LHCN-M2 (cell line): Measurements from ENCODE around the gene MAP4K2. TPM values are rescaled to one million over a fixed set of nuclear protein-coding genes. Genes with fewer than 3 reads are reported as not detected.

ENCODE experiments used
- DNase-seq: peaks from one replicate; pipeline ENCODE4 v3.0.0-alpha.2; 2012; ENCODE audit warnings: low read depth
- total RNA-seq: library from RNA; depleted of rRNA; stranded (reverse); fragments of >200 nt; gene quantifications from 2 replicates; pipeline ENCODE4 v1.2.3, GENCODE V29; 2014

The MAP4K2 gene
- total RNA-seq, 1 experiment from 2014 or later, result 10.8 TPM

GRCh38 chr11:64792482-64792881, 10.5 kb downstream of the MAP4K2 start:
- DNase-seq, result no peak

DNA sequence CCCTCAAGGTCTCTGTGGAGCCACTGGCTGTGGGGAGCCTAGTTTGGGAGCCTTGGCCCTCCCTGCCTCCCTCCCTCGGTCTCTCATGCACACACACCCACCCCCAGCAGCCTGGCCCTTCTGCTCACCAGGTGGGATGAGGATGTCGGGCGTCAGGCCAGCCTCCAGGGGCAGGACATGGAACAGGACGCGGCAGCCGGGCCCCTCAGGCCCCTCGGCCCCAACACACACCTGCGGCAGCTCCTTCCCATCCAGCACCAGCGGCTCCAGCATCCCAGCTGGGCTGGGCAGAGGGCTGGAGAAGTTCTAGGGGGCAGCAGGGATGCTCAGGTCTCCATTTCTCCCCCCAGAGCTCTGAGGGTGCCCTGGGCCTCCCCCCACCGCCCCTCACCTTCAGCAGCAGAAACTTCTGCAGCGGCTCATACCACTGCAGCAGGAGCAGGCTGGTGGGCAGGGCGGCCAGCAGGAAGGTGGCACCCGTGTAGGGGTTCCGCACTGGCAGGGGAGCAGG, 11.2 kb downstream of the MAP4K2 start:
- no peak for DNase-seq

- no peak for DNase-seq
These were observed 12.6 kb downstream of the MAP4K2 start for GRCh38 chr11:64790205-64791095.

- DNase-seq, result no peak
These were observed 13.4 kb downstream of the MAP4K2 start for GRCh38 chr11:64789331-64790204.

DNA sequence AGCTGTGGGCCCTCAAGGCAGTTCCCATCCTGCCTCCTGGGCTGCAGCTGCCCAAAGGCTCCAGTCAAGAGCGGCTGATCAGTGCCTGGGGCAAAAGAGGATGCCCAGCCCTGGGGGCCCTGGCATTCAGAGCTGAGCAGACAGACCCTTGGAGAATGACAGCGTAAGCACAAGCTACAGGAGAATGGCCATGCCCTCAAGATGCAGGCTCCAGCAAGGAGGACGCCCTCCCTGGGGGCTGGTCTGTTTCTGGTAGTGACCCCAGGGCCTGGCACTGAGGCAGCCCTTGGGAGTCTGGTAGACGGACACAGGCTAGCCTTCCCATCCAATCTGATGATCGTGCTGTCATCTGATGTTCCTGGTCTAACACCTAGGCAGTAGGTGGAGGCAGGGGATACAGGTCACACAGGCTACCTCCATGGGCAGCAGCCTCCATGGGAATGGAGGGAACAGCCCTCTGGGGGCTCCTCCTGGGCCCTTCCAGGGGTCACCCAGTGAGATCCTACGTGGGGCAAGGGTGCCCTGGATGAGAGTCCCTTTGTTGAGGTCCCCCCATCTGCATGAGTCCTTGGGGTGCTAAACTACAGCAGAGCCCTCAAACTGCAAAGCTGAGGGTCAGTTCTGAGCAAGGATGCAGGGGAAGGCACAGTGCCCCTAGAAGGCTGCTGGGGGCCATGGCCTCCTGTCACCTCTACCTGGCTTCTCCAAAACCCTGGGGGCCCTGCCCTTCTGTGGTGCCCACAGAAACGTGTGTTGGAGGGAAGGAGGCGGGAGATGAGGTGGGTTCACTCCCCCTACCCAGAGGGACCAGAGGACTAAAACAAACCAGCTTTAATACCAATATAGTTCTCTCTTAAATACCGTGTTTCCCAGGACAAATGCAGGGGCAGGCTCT, 14.4 kb downstream of the MAP4K2 start:
- DNase-seq, result no peak

GRCh38 chr11:64787526-64788320, 15.3 kb downstream of the MAP4K2 start:
- DNase-seq, result peak; percentile 36

- no peak for DNase-seq
These were observed 16.7 kb downstream of the MAP4K2 start for GRCh38 chr11:64786308-64786707.

GRCh38 chr11:64784813-64785581, 18.0 kb downstream of the MAP4K2 start:
- DNase-seq, result no peak

DNA sequence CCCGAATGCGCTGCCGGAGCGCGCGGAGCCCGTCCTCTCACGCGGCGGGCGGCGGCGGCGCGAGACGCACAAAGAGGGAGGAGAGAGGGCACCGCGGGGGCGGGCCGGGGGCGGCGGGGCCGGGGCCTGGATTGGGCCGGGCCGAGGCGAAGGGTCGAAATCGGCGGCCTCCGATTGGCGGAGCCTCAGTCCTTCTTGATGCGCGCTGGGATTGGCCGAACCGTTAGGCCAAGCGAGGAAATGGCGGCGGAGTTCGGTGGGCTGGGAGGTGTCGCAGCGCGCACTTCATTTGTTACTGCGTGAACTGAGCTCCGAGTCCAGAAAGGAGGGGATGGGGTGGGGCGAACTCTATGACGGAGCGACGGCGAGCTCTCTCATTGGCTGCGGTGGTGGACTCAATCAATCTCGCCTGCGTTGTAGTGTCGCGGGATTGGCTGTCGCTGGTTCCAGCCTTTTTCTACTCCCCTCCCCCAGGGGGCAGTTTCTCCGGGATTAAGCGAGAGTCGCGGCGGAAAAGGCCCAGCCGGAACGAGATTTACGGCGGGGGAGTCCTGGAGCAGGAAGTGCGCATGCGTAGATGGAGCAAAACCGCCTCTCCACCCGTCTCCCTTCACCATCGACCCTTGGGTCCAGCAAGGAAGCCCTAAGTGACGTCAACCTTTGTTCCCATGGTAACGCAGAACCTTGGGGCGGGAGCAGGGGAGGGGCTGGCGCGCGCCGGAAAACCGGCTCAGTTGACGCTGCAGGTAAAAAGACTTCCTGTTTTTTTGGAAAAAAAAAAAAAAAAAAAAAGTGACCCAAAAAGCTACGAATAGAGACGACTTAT, 24.3 kb downstream of the MAP4K2 start, which contains the start of gene SF1:
Gene SF1, minus strand, starts transcription at position 70 of the 826 bp plus-strand sequence. CDS start 150 bp downstream, outside the sequence.
- peak; percentile 100 for DNase-seq

GRCh38 chr11:64778223-64778472, 24.9 kb downstream of the MAP4K2 start:
- DNase-seq, result no peak

- peak; percentile 78 for DNase-seq
These were observed 25.4 kb downstream of the MAP4K2 start for GRCh38 chr11:64777449-64778222.

GRCh38 chr11:64776875-64777274, 26.1 kb downstream of the MAP4K2 start:
- no peak for DNase-seq

DNA sequence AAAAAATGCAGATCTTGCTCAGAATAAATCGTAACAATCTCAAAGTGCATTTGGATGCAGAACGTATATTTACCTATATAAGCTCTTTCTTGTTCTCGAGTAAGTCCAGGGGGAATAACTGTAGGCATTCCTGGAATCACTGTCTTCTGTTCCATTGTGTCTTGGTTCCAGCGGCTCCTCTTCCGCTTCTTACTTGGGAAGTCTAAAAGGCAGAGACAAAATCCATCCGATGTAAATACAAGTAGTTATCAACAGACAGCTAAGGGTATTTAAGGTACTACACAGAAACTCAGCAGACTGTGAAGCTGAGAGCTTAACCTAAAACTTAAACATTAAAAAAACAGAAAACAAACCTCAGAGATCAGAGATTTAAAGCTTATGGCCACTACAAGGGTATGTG, 26.6 kb downstream of the MAP4K2 start:
- no peak for DNase-seq

- no peak for DNase-seq
These were observed 28.9 kb downstream of the MAP4K2 start for GRCh38 chr11:64774144-64774543.

GRCh38 chr11:64772303-64773018, 30.6 kb downstream of the MAP4K2 start:
- no peak for DNase-seq

GRCh38 chr11:64771861-64772260, 31.2 kb downstream of the MAP4K2 start:
- no peak for DNase-seq

DNA sequence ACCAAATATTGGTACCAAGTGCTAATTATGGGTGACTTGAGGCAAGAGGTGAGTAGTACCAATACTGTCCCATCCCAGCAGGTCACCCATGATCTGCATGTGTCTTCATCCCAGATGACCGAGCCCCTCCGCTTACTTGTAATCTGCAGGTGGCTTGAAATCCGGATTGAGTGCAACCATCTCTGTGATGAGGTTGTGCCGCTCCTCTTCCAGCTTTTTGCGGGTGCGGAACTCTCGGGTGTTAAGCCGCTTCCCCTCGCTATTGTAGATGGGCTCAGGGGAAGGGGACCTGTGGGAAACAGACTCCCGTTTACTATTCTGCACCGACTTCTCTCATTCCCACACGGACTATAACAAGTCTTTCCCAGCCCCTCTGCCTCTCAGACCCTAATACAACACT, 32.9 kb downstream of the MAP4K2 start:
- DNase-seq, result no peak
